GM21423 (cell line): ENCODE data around the gene RBFOX2.
"Not testable (repeated sequence)": the region's sequence is repeated elsewhere in the genome, so short reads cannot be mapped to it uniquely, and the experiment has no call there.

ENCODE experiments used
- ATAC-seq: cut with Tn5 transposase; IDR thresholded peaks from one replicate; pipeline ENCODE4 v1.9.1; 2021; ENCODE audit warnings: mild to moderate bottlenecking, moderate library complexity; ENCODE audit not compliant: unreplicated experiment

Gene RBFOX2

DNA sequence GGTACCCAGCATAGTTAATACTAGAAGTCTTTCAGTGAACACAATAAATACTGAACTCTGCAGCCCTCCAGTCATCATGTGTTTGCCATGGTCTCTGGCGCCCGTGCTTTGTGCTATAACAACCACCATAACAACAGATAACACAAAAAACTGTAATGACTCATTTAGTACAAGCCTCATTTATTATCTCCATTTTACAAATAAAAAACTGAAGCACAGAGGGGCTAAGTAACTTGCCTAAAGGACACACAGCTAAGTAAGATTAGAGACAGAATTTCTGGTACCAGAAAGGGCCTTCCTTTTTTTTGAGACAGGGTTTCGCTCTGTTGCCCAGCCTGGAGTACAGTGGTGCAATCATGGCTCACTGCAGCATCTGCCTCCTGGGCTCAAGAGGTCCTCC lies 19.5 kb downstream of the RBFOX2 start:
- no peak for ATAC-seq

DNA sequence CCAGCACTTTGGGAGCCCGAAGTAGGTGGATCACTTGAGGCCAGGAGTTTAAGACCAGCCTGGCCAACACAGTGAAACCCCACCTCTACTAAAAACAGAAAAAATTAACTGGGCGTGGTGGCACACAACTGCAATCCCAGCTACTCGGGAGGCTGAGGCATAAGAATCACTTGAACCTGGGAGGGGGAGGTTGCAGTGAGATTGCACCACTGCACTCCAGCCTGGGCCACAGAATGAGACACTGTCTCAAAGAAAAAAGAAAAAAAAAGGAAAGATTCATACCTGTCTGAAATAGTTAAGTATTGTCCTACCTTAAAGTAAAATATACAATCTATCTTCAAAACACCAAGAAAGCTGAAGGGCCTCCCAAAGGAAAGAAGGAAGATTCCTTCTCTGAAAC lies 20.1 kb downstream of the RBFOX2 start:
- ATAC-seq = no peak

GRCh38 chr22:36008131-36008530 lies 20.5 kb downstream of the RBFOX2 start:
- ATAC-seq = no peak

DNA sequence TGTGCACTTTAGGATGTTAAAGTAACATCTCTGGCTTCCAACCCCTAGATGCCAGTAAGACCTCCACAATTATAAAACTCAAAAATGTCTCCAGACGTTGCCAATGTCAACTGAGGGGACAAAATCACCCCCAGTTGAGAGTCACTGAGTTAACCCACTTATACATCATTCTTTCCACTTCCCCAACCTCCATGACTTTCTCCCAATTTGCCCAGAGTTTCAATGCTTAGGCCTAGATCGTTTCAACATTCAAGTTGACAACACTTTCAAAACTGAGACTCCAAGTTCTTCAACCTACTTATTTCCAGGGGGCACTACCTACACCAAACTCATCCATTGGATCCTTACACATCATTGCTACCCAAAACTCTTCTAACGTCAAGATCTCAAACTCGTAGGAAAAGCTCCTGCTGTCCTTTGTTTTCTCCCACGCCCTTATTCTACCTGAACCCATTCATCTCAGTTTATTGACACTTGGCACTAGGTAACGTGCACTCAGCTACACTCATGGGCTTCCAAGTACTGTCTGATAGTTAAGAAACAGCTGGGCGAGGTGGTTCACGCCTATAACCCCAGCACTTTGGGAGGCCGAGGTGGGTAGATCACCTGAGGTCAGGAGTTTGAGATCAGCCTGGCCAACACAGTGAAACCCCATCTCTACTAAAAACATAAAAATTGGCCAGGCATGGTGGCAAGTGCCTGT lies 24.5 kb downstream of the RBFOX2 start:
- no peak for ATAC-seq

DNA sequence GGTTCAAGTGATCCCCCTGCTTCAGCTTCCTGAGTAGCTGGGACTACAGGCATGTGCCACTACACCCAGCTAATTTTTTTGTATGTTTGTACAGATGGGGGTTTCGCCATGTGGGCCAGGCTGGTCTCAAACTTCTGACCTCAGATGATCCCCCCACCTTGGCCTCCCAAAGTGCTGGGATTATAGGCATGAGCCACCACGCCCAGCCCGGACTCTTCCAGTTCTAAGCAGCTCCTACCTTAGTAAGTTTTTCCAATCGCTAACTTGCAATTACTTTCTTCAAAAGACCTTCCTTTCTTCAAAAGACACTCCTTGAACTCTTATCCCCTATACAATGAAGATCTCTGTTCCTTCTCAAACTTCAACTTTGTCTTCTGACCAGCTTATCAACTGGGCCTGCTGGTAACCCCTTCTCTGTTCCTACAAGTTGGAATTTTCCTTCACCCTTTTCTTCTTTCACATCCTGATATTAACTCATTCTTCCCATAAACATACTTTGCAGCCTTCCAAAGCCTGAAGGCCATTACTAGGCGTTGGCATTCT lies 25.8 kb downstream of the RBFOX2 start:
- ATAC-seq = no peak

DNA sequence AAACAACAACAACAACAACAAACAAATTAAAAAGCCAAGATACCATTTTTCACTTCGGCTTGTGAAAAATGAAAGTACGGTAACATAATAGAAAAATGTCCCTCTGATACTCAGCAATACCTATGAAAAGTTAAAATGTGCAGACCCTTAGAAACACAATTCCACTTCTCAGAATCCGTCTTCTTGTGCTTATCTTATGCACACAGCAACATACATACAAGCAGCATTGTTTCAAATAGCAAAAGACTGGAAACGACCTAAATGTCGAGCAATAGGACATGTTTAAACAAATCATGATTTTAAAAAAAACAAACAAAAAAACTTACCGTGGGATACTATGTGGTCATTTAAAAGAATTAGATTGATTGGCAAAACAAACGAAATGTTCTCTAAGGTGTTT lies 26.5 kb downstream of the RBFOX2 start:
- no peak for ATAC-seq

DNA sequence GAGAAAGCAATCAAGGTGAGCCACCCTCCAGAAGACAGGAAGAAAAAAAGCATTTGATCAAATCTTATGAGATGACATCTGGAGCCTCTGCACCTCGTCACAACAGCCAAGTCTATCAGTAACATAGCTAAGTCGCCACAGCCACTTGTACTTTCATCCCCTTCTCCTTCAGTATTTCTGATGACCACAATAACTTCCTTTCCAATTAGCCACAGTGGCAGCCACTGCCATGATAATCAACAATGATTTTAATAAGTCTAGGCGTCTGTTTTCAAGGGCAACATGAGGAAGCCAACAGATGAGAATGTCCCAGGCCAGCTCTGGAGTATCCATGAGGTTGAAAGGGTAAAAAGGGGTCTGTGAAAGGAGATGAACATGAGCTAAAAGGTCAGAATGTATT lies 29.9 kb downstream of the RBFOX2 start:
- no peak for ATAC-seq

DNA sequence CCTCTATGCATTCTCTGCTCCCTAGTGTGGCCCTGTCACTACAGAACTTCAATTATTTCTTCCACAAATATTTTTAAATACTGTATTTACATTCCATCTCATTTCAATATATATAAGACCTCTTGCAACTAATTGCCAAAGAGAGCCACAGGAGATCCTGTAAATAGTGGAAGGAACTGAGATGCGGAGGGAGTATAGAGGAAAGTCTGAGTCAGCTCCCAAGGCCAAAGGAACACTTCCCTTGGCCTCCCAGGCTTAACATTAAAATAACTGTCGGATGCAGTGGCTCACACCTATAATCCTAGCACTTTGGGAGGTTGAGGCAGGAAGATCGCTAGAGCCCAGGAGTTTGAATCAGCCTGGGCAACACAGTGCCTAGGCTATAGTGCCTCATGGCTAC lies 31.2 kb downstream of the RBFOX2 start:
- ATAC-seq = no peak

DNA sequence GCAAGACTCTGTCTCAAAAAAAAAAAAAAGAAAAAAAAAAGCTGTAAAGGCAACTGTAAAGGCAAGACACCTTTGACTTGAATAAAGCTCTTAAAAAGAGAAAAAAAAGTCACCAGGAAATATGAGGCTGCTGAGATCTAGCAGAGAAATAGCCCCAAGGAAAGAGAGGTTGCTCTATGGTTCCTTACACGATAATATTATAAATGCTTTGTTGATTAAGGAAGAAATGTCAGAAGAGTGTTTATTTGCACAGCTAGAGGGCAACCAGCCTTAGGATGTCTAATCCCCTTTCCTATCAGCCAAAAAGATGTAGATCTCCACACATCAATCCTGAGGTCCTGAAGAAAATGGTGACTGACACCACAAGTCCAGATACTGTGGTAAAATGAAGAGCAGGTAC lies 32.0 kb downstream of the RBFOX2 start:
- ATAC-seq = no peak

DNA sequence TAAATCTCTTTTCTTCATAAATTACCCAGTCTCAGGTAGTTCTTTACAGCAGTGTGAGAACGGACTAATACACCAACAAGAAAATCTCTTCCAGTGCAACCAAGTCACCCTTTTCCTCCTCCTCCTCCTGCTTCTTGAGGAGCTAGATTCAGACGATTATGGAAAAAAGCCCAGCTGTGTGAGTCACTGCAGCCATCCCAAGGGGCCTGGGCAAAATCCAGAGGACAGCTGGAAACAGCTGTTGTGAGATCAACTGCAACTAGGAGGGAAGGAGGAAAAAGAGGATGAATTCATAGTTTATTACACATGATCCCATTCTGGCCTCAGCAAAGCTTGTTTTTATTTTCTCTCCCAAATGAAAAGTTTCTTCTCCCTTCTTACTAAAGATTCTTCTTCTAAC lies 32.9 kb downstream of the RBFOX2 start:
- ATAC-seq = no peak

- ATAC-seq = no peak
Observed at GRCh38 chr22:35995348-35995747, 33.3 kb downstream of the RBFOX2 start.

DNA sequence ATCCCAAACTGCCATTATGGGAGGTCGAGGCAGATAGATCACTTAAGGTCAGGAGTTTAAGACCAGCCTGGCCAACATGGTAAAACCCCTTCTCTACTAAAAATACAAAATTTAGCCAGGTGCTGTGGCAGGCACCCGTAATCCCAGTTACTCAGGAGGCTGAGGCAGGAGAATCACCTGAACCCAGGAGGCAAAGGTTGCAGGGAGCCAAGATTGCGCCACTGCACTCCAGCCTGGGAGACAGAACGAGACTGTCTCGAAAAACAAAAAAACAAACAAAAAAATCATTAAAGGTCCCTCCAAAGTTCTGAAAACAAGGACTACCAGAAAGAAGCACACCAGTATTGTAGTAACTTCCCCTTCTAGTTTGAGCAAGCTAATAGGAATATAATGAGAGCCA lies 34.9 kb downstream of the RBFOX2 start:
- ATAC-seq = not testable (repeated sequence)

DNA sequence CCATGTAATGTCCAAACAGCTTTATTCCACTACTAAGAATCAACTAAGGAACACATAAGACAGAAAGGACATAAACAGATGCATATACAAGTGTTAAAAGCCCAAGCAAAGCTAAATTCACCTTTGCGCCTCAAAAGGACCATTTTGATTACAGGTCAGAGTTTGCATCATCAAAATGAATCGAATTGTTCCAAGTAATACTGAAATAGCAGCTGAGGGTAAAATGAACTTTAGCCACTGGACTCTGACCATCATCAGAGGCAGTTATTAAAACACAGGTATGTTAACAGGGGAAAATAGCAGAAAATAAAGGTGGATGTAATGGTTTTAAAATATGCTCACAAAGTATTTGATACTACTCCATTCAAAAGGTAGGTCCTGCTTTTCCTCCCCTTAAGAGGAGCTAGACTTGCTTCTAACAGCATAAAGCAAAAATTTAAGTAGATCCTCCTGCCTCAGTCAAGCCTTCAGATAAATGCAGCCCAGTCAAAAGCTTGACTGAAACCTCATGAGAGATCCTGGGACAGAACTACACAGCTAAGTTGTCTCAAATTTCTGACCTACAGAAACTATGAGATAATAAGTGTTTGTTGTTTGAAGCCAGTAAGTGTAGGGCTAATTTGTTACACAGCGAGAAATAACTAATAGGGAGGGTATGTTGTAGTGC lies 35.4 kb downstream of the RBFOX2 start:
- no peak for ATAC-seq

GRCh38 chr22:35991168-35991567 lies 37.5 kb downstream of the RBFOX2 start:
- no peak for ATAC-seq

- no peak for ATAC-seq
Observed at GRCh38 chr22:35988030-35988429, 40.6 kb downstream of the RBFOX2 start.

DNA sequence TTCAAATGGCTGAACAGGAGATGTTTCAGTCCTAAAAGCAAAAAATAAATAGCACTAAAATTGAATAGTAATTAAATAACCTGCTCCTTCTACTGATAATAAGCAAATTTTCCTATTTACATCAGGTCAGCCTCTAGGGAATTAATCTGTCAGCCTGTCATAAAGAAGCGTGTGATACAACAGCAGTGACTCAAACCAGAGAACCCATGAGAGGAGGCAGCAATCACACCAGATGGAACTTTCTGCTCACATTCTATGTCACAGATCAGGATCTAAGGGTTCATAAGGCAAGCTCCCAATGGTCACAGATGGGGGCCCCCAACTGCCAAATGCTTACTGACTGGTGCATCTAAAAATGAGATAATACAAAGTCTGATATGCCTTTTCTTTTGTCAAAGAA lies 41.1 kb downstream of the RBFOX2 start:
- no peak for ATAC-seq

- ATAC-seq = no peak
Observed at GRCh38 chr22:35986088-35986487, 42.5 kb downstream of the RBFOX2 start.

GRCh38 chr22:35985371-35985770 lies 43.3 kb downstream of the RBFOX2 start:
- no peak for ATAC-seq

- ATAC-seq = no peak
Observed at GRCh38 chr22:35984183-35985175, 44.1 kb downstream of the RBFOX2 start.

DNA sequence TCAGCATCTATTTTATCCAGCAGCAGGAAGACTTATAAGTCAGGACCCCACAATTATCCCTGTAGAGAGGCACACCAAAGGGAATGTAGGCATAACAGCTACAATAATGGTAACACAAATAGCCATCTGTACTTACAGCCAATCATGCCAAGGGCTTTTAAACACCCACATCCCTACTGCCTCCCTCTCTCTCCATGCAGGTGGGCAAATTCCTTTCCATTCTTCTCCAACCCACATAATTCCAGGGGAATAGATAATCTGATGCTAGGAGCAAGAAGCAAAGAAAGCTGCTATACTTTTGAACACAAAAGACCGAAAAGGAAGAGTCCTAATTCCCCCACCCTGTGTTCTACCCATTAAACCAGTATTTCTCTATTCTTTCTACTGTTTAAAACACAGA lies 46.7 kb downstream of the RBFOX2 start:
- no peak for ATAC-seq

- no peak for ATAC-seq
Observed at GRCh38 chr22:35978889-35979288, 49.7 kb downstream of the RBFOX2 start.
